Liver (tissue), 3 donors: ENCODE measurements around the gene CENPX.

Experiments
- EGR1 ChIP-seq, 2 donors: IDR thresholded peaks; 2 replicates each; pipeline ENCODE4 v1.6.1; 2016 to 2018; ENCODE audit warnings: antibody characterized with exemption in 2 of 2, low read depth in 2 of 2
- FOXA1 ChIP-seq: IDR thresholded peaks from 2 replicates; pipeline ENCODE4 v1.6.1; 2016; ENCODE audit warnings: antibody characterized with exemption
- GABPA ChIP-seq, 2 donors: IDR thresholded peaks in 1 of 2; conservative IDR thresholded peaks in 1 of 2; 2 replicates each; pipeline ENCODE4 v1.6.1; 2016; ENCODE audit warnings: antibody characterized with exemption in 2 of 2, mild to moderate bottlenecking in 1 of 2, moderate library complexity in 1 of 2
- HNF4A ChIP-seq, 2 donors: conservative IDR thresholded peaks; 2 replicates each; pipeline ENCODE4 v1.6.1; 2016; ENCODE audit warnings: antibody characterized with exemption in 2 of 2, mild to moderate bottlenecking in 2 of 2
- JUND ChIP-seq, 2 donors: IDR thresholded peaks; 2 replicates each; pipeline ENCODE4 v1.6.1; 2016; ENCODE audit warnings: antibody characterized with exemption in 2 of 2
- RAD21 ChIP-seq, 2 donors: IDR thresholded peaks; 2 replicates each; pipeline ENCODE4 v1.6.1; 2016; ENCODE audit warnings: antibody characterized with exemption in 2 of 2, mild to moderate bottlenecking in 2 of 2
- YY1 ChIP-seq: IDR thresholded peaks from 2 replicates; pipeline ENCODE4 v1.6.1; 2016; ENCODE audit warnings: antibody characterized with exemption, mild to moderate bottlenecking
- TF ChIP-seq, protein P1 (sequence below): fragments of 150-350 bp; IDR thresholded peaks from 2 replicates; pipeline ENCODE4 v1.5.1; 2017; ENCODE audit warnings: improper control_type of control experiment, low read depth, low read length; ENCODE audit not compliant: missing input control
- TF ChIP-seq, protein P2 (sequence below): IDR thresholded peaks from 2 replicates; pipeline ENCODE4 v1.6.1; 2016; ENCODE audit warnings: antibody characterized with exemption, mild to moderate bottlenecking
- TF ChIP-seq, protein P3 (sequence below): IDR thresholded peaks from 2 replicates; pipeline ENCODE4 v1.6.1; 2016; ENCODE audit warnings: antibody characterized with exemption
- TF ChIP-seq, protein P4 (sequence below): IDR thresholded peaks from 2 replicates; pipeline ENCODE4 v1.6.1; 2016; ENCODE audit warnings: antibody characterized with exemption
- TF ChIP-seq, protein P5 (sequence below): IDR thresholded peaks from 2 replicates; pipeline ENCODE4 v1.6.1; 2016; ENCODE audit warnings: antibody characterized with exemption
- donor health status: healthy.
- donor health status: healthy.

DNA sequence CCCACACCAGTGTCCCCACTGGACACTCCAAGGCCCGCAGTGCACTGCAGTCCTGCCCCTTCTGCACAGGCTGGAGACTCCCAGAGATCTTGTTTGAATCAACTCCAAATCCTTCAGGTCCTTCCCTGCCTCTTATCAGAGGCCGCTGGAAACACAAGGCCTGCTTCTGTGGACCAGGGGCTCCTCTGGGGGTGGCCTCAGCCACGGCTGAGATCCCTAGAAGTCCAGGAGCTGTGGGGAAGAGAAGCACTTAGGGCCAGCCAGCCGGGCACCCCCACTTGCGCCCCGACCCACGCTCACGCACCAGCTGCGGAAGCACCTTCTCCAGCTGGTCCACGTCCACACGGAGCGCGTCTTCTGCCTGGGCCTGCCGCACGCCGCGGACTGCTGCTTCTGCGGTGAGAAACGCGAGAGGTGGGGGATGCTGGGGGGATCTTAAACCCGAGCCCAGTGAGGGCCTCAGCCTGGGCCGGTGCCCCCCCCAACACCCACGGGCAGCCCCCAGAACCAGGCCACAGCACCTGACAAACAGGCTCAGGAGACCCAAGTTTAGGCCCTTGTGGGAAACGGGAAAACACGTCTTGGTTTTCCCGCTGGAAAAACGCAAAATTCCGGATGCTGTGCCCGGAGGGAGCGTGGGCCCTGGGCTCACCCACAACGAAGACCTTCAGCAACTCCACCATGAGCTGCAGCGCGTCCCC is 3.5 kb downstream of the CENPX start:
- TF ChIP-seq, protein P1, sequence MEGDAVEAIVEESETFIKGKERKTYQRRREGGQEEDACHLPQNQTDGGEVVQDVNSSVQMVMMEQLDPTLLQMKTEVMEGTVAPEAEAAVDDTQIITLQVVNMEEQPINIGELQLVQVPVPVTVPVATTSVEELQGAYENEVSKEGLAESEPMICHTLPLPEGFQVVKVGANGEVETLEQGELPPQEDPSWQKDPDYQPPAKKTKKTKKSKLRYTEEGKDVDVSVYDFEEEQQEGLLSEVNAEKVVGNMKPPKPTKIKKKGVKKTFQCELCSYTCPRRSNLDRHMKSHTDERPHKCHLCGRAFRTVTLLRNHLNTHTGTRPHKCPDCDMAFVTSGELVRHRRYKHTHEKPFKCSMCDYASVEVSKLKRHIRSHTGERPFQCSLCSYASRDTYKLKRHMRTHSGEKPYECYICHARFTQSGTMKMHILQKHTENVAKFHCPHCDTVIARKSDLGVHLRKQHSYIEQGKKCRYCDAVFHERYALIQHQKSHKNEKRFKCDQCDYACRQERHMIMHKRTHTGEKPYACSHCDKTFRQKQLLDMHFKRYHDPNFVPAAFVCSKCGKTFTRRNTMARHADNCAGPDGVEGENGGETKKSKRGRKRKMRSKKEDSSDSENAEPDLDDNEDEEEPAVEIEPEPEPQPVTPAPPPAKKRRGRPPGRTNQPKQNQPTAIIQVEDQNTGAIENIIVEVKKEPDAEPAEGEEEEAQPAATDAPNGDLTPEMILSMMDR, result no peak
- TF ChIP-seq FOXA1, result no peak
- TF ChIP-seq GABPA (IDR thresholded peaks at IDR 0.05 in 1 of 2, conservative IDR thresholded peaks at IDR 0.05 in 1 of 2), result no peak
- no peak for TF ChIP-seq YY1
- no peak for TF ChIP-seq JUND (IDR thresholded peaks at IDR 0.05)
- TF ChIP-seq, protein P2, sequence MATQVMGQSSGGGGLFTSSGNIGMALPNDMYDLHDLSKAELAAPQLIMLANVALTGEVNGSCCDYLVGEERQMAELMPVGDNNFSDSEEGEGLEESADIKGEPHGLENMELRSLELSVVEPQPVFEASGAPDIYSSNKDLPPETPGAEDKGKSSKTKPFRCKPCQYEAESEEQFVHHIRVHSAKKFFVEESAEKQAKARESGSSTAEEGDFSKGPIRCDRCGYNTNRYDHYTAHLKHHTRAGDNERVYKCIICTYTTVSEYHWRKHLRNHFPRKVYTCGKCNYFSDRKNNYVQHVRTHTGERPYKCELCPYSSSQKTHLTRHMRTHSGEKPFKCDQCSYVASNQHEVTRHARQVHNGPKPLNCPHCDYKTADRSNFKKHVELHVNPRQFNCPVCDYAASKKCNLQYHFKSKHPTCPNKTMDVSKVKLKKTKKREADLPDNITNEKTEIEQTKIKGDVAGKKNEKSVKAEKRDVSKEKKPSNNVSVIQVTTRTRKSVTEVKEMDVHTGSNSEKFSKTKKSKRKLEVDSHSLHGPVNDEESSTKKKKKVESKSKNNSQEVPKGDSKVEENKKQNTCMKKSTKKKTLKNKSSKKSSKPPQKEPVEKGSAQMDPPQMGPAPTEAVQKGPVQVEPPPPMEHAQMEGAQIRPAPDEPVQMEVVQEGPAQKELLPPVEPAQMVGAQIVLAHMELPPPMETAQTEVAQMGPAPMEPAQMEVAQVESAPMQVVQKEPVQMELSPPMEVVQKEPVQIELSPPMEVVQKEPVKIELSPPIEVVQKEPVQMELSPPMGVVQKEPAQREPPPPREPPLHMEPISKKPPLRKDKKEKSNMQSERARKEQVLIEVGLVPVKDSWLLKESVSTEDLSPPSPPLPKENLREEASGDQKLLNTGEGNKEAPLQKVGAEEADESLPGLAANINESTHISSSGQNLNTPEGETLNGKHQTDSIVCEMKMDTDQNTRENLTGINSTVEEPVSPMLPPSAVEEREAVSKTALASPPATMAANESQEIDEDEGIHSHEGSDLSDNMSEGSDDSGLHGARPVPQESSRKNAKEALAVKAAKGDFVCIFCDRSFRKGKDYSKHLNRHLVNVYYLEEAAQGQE, result no peak
- no peak for TF ChIP-seq RAD21 (IDR thresholded peaks at IDR 0.05)
- TF ChIP-seq, protein P3, sequence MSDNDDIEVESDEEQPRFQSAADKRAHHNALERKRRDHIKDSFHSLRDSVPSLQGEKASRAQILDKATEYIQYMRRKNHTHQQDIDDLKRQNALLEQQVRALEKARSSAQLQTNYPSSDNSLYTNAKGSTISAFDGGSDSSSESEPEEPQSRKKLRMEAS, result no peak
- TF ChIP-seq, protein P4, sequence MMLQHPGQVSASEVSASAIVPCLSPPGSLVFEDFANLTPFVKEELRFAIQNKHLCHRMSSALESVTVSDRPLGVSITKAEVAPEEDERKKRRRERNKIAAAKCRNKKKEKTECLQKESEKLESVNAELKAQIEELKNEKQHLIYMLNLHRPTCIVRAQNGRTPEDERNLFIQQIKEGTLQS, result no peak
- TF ChIP-seq, protein P5, sequence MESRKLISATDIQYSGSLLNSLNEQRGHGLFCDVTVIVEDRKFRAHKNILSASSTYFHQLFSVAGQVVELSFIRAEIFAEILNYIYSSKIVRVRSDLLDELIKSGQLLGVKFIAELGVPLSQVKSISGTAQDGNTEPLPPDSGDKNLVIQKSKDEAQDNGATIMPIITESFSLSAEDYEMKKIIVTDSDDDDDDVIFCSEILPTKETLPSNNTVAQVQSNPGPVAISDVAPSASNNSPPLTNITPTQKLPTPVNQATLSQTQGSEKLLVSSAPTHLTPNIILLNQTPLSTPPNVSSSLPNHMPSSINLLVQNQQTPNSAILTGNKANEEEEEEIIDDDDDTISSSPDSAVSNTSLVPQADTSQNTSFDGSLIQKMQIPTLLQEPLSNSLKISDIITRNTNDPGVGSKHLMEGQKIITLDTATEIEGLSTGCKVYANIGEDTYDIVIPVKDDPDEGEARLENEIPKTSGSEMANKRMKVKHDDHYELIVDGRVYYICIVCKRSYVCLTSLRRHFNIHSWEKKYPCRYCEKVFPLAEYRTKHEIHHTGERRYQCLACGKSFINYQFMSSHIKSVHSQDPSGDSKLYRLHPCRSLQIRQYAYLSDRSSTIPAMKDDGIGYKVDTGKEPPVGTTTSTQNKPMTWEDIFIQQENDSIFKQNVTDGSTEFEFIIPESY, result no peak
- TF ChIP-seq EGR1 (IDR thresholded peaks at IDR 0.05; ENCODE audit: low read depth in 2 of 2), result no peak
- TF ChIP-seq HNF4A (conservative IDR thresholded peaks at IDR 0.05), result no peak
